Lower lobe of right lung (tissue), 2 donors: ENCODE measurements around the gene USP21. TPM values are rescaled to one million over a fixed set of nuclear protein-coding genes. Genes with fewer than 3 reads are reported as not detected.

Experiments
- ATAC-seq, 2 donors: fragments of 200-7000 bp; cut with Tn5 transposase; one replicate each; pipeline ENCODE4 v1.9.1; 2020 to 2022; ENCODE audit warnings: mild to moderate bottlenecking in 2 of 2, moderate library complexity in 2 of 2
- DNase-seq: peaks from one replicate; pipeline ENCODE4 v3.0.0-alpha.2; 2020
- H3K27ac ChIP-seq: fragments of 200-600 bp; one replicate; pipeline ENCODE4 v1.8.0; 2022
- H3K27me3 ChIP-seq: fragments of 200-600 bp; one replicate; pipeline ENCODE4 v1.8.0; 2022; ENCODE audit warnings: low read depth
- H3K36me3 ChIP-seq: fragments of 200-600 bp; one replicate; pipeline ENCODE4 v1.8.0; 2022; ENCODE audit warnings: mild to moderate bottlenecking
- H3K4me1 ChIP-seq: fragments of 200-600 bp; one replicate; pipeline ENCODE4 v1.8.0; 2022
- H3K4me3 ChIP-seq: fragments of 200-600 bp; one replicate; pipeline ENCODE4 v1.8.0; 2022; ENCODE audit warnings: mild to moderate bottlenecking
- H3K9me3 ChIP-seq: fragments of 200-600 bp; one replicate; pipeline ENCODE4 v1.8.0; 2022
- CTCF ChIP-seq: fragments of 200-600 bp; IDR thresholded peaks from one replicate; pipeline ENCODE4 v1.8.0; 2022; ENCODE audit warnings: antibody characterized with exemption, mild to moderate bottlenecking
- intact Hi-C: fragments of 100-400 bp; cut with DNase I; formaldehyde crosslinking; loops from one replicate; pipeline ENCODE4 v1.11.0; 2022
- total RNA-seq: library from RNA; stranded (reverse); fragmentation: NEBNext Ultra II Directional; extraction: Animal tissue kit (Norgen Biotek cat#: 25700); gene quantifications from one replicate; pipeline ENCODE4 v1.2.1, GENCODE V29; 2021
- donor health status: DM: no; HTN: yes; CAD: no; lungs with severe emphysema.

Gene USP21
- total RNA-seq, 1 donor from 2014 or later: 32.2 TPM

- intact Hi-C loops: no loop called here
- peaks cover 40% of the 10 kb centered on the region for H3K36me3 ChIP-seq
- H3K9me3 ChIP-seq: no peaks in the 10 kb centered on the region
- H3K4me1 ChIP-seq: peaks cover 48% of the 10 kb centered on the region
- H3K4me3 ChIP-seq: no peak overlapping the region
- no peak for TF ChIP-seq CTCF
- no peaks in the 10 kb centered on the region for H3K27me3 ChIP-seq
- DNase-seq (no peak), ATAC-seq (no peak)
- H3K27ac ChIP-seq: no peak overlapping the region
Observed at GRCh38 chr1:161157867-161158266, 1.4 kb upstream of the USP21 start.

- Histone ChIP-seq H3K27ac (peak overlapping the region; percentile 88), H3K36me3 (peaks cover 46% of the 10 kb centered on the region), H3K4me1 (peaks cover 43% of the 10 kb centered on the region), H3K9me3 (no peaks in the 10 kb centered on the region), H3K4me3 (peak overlapping the region; percentile 98), H3K27me3 (no peaks in the 10 kb centered on the region)
- TF ChIP-seq CTCF: no peak
- no peak for DNase-seq
- no peak for ATAC-seq
- intact Hi-C loops: no loop called here
Observed at GRCh38 chr1:161158316-161159010, 837 bp upstream of the USP21 start.

- DNase-seq (no peak), ATAC-seq (no peak)
- TF ChIP-seq CTCF: no peak
- peak overlapping the region; percentile 88 for H3K27ac ChIP-seq
- H3K4me3 ChIP-seq: peak overlapping the region; percentile 98
- H3K4me1 ChIP-seq: peaks cover 39% of the 10 kb centered on the region
- intact Hi-C loops: no loop called here
- no peaks in the 10 kb centered on the region for H3K9me3 ChIP-seq
- no peaks in the 10 kb centered on the region for H3K27me3 ChIP-seq
- peaks cover 58% of the 10 kb centered on the region for H3K36me3 ChIP-seq
Observed at GRCh38 chr1:161159913-161160243, 578 bp downstream of the USP21 start.

- H3K27ac ChIP-seq: no peak overlapping the region
- H3K4me3 ChIP-seq: peak overlapping the region; percentile 98
Observed at GRCh38 chr1:161160671-161161145, 1.4 kb downstream of the USP21 start.

GRCh38 chr1:161161652-161162051 lies 2.4 kb downstream of the USP21 start:
- no peak for DNase-seq
- H3K4me3 ChIP-seq: no peak overlapping the region
- TF ChIP-seq CTCF: no peak
- ATAC-seq: no peak
- peaks cover 44% of the 10 kb centered on the region for H3K4me1 ChIP-seq
- H3K36me3 ChIP-seq: peaks cover 57% of the 10 kb centered on the region
- intact Hi-C loops: no loop called here
- H3K27ac ChIP-seq: no peak overlapping the region
- H3K9me3 ChIP-seq: no peaks in the 10 kb centered on the region
- H3K27me3 ChIP-seq: no peaks in the 10 kb centered on the region

More at GRCh38 chr1:161160671-161161145, 1.4 kb downstream of the USP21 start:
- Histone ChIP-seq H3K27me3 (no peaks in the 10 kb centered on the region), H3K36me3 (peaks cover 58% of the 10 kb centered on the region), H3K4me1 (peaks cover 44% of the 10 kb centered on the region), H3K9me3 (no peaks in the 10 kb centered on the region)
- DNase-seq (no peak), ATAC-seq (no peak)
- no peak for TF ChIP-seq CTCF
- intact Hi-C loops: no loop called here
